Psoas muscle (tissue), 8 donors: ENCODE data around the gene SHISA5. TPM values are rescaled to one million over a fixed set of nuclear protein-coding genes. Genes with fewer than 3 reads are reported as not detected.
A peak's percentile ranks its signal among the peaks of the same experiment; 100 is the strongest.

Experiments used
- ATAC-seq, 4 donors: fragments of 200-7000 bp; cut with Tn5 transposase; one replicate each; pipeline ENCODE4 v1.9.1; 2020; ENCODE audit warnings: moderate library complexity in 3 of 4, mild to moderate bottlenecking in 2 of 4
- DNase-seq, 2 donors: peaks; one replicate each; pipeline ENCODE4 v3.0.0-alpha.2; 2020
- H3K27ac ChIP-seq: fragments of 200-600 bp; one replicate; pipeline ENCODE4 v1.8.0; 2022
- H3K27me3 ChIP-seq, 3 donors: fragments of 200-600 bp in 1 of 3; one replicate each; pipeline versions ENCODE4 v1.6.1 to v1.8.0; 2013 to 2022; ENCODE audit warnings: low read length in 2 of 3, mild to moderate bottlenecking in 2 of 3, moderate library complexity in 1 of 3; ENCODE audit not compliant: insufficient read depth in 3 of 3
- H3K36me3 ChIP-seq, 2 donors: fragments of 200-600 bp in 1 of 2; one replicate each; pipeline versions ENCODE4 v1.6.1 to v1.8.0; 2013 to 2022; ENCODE audit warnings: low read depth in 1 of 2, mild to moderate bottlenecking in 1 of 2, moderate library complexity in 1 of 2; ENCODE audit not compliant: insufficient read depth in 1 of 2
- H3K4me1 ChIP-seq: fragments of 200-600 bp; one replicate; pipeline ENCODE4 v1.8.0; 2022
- H3K4me3 ChIP-seq: fragments of 200-600 bp; one replicate; pipeline ENCODE4 v1.8.0; 2022; ENCODE audit warnings: mild to moderate bottlenecking
- H3K9me3 ChIP-seq: fragments of 200-600 bp; one replicate; pipeline ENCODE4 v1.8.0; 2022
- CTCF ChIP-seq: fragments of 200-600 bp; IDR thresholded peaks from one replicate; pipeline ENCODE4 v1.8.0; 2022; ENCODE audit warnings: antibody characterized with exemption
- WGBS, 3 donors: extraction: QIAGEN DNeasy Blood & Tissue Kit; methylation state at CpG; one replicate each; pipeline versions ENCODE4 v1.1.6 to v1.1.7; 2013; 5-methylcytosine and 5-hydroxymethylcytosine counted together
- intact Hi-C, 2 donors: fragments of 100-400 bp; cut with DNase I; formaldehyde crosslinking; loops; one replicate each; pipeline versions ENCODE4 v1.11.0 to v1.14.2; 2022
- polyA plus RNA-seq, 3 donors: library from polyadenylated mRNA; stranded (reverse); fragments of 200-250 nt; gene quantifications; one replicate each; pipeline ENCODE4 v1.2.3, GENCODE V29; 2013
- total RNA-seq, 4 donors: library from RNA; stranded (reverse); fragmentation: NEBNext Ultra II Directional in 2 of 4; extraction: Animal tissue kit (Norgen Biotek cat#: 25700) in 2 of 4; gene quantifications; one replicate each; pipeline versions ENCODE4 v1.2.1 to v1.2.4, GENCODE V29; 2021 to 2023
- donor health status: healthy with polysubstance abuse.
- donor health status: DM: no; HTN: no; CAD: no; lungs with moderate emphysema.
- donor health status: Bipolar disorder and iron deficiency.
- donor health status: healthy.
- donor health status: DM: yes; HTN: yes; CAD: no.
- donor health status: DM: no; HTN: no; CAD: no.
- donor health status: DM: no; HTN: no; CAD: no.
- donor health status: DM: yes; HTN: yes; CAD: no.

Gene SHISA5
- total and polyA plus RNA-seq, 7 donors: 16.9 to 34.7 (median 24.3) TPM

GRCh38 chr3:48516571-48516970, 12.6 kb upstream of the SHISA5 start:
- no peaks in the 10 kb centered on the region for H3K36me3 ChIP-seq
- ATAC-seq (no peak), DNase-seq (no peak)
- no peak for TF ChIP-seq CTCF
- no peak overlapping the region for H3K27ac ChIP-seq
- H3K4me1 ChIP-seq: no peaks in the 10 kb centered on the region
- H3K27me3 ChIP-seq: no peaks in the 10 kb centered on the region
- H3K9me3 ChIP-seq: no peaks in the 10 kb centered on the region
- H3K4me3 ChIP-seq: no peak overlapping the region
- 73 to 75% (median 74%) methylated on average over 8 of the region's 8 CpGs for WGBS, 3 donors
- intact Hi-C loops: no loop called here

GRCh38 chr3:48514431-48515227, 10.7 kb upstream of the SHISA5 start:
- Histone ChIP-seq H3K27ac (no peak overlapping the region), H3K9me3 (no peaks in the 10 kb centered on the region), H3K27me3 (no peaks in the 10 kb centered on the region), H3K4me1 (no peaks in the 10 kb centered on the region), H3K36me3 (no peaks in the 10 kb centered on the region), H3K4me3 (no peak overlapping the region)
- ATAC-seq (no peak), DNase-seq (no peak)
- no peak for TF ChIP-seq CTCF
- intact Hi-C loops: no loop called here
- 90 to 94% (median 92%) methylated on average over 8 of the region's 8 CpGs for WGBS, 3 donors

- no peaks in the 10 kb centered on the region for H3K27me3 ChIP-seq
- intact Hi-C loops: no loop called here
- H3K36me3 ChIP-seq: no peaks in the 10 kb centered on the region
- DNase-seq (no peak), ATAC-seq (no peak)
- 88 to 90% (median 88%) methylated on average over 4 of the region's 4 CpGs for WGBS, 3 donors
- H3K4me3 ChIP-seq: no peak overlapping the region
- TF ChIP-seq CTCF: no peak
- peaks cover 10% of the 10 kb centered on the region for H3K4me1 ChIP-seq
- no peaks in the 10 kb centered on the region for H3K9me3 ChIP-seq
- H3K27ac ChIP-seq: no peak overlapping the region
Observed at GRCh38 chr3:48511551-48511950, 7.6 kb upstream of the SHISA5 start.

- Histone ChIP-seq H3K4me3 (no peak overlapping the region), H3K4me1 (peaks cover 15% of the 10 kb centered on the region), H3K36me3 (no peaks in the 10 kb centered on the region), H3K9me3 (no peaks in the 10 kb centered on the region), H3K27me3 (no peaks in the 10 kb centered on the region), H3K27ac (peak overlapping the region; percentile 64)
- DNase-seq (peak; percentile 61 to 76), ATAC-seq (peak; percentile 76 to 85 (median 80))
- peak; percentile 56 for TF ChIP-seq CTCF
- intact Hi-C loops: loop anchor here (1.0 to 5.0 kb wide), 2 partner anchors 40 to 41 kb away; a partner anchor contains a TSS
- 35 to 40% (median 36%) methylated on average over 10 of the region's 10 CpGs for WGBS, 3 donors
Observed at GRCh38 chr3:48507256-48508061, 3.5 kb upstream of the SHISA5 start.
